K562 (cell line): ENCODE measurements around the gene GFOD1. TPM values are rescaled to one million over a fixed set of nuclear protein-coding genes. Genes with fewer than 3 reads are reported as not detected.

Experiments used
- ARHGAP35 ChIP-seq: fragments of 450-650 bp; IDR thresholded peaks from 2 replicates; pipeline ENCODE4 v1.6.1; 2018; ENCODE audit not compliant: partially characterized antibody
- FUS ChIP-seq: fragments of 200-400 bp; formaldehyde crosslinking; optimal IDR thresholded peaks from 2 replicates; pipeline ENCODE3; 2017; ENCODE audit warnings: low read depth, low read length
- HDAC2 ChIP-seq: fragments of 450-650 bp; IDR thresholded peaks from 2 replicates; pipeline ENCODE4 v1.6.1; 2016; ENCODE audit warnings: mild to moderate bottlenecking
- HEY1 ChIP-seq: fragments of 250-450 bp; sonication (Bioruptor Pico); IDR thresholded peaks from 2 replicates; pipeline ENCODE4 v1.5.0; 2020; ENCODE audit warnings: mild to moderate bottlenecking, moderate library complexity, borderline replicate concordance
- HNRNPLL ChIP-seq: fragments of 200-400 bp; formaldehyde crosslinking; IDR thresholded peaks from 2 replicates; pipeline ENCODE4 v1.6.1; 2017; ENCODE audit warnings: low read length, low read depth, mild to moderate bottlenecking; ENCODE audit not compliant: poor library complexity, severe bottlenecking
- MXI1 ChIP-seq: IDR thresholded peaks from 2 replicates; pipeline ENCODE4 v1.6.1; 2011; ENCODE audit warnings: low read depth, mild to moderate bottlenecking, improper control_type of control experiment, low read length
- NCOA6 ChIP-seq: fragments of 450-650 bp; IDR thresholded peaks from 2 replicates; pipeline ENCODE4 v1.6.1; 2017; ENCODE audit warnings: mild to moderate bottlenecking
- SETDB1 ChIP-seq: IDR thresholded peaks from one replicate; pipeline ENCODE4 v1.6.1; 2012; ENCODE audit warnings: low read length, control low read depth, inconsistent platforms
- SPI1 ChIP-seq: IDR thresholded peaks from 2 replicates; pipeline ENCODE4 v1.6.1; 2011; ENCODE audit warnings: low read depth, low read length, control low read depth, borderline replicate concordance
- ZBED1 ChIP-seq: IDR thresholded peaks from 2 replicates; pipeline ENCODE4 v1.6.1; 2014
- ZBTB7A ChIP-seq: IDR thresholded peaks from 2 replicates; pipeline ENCODE4 v1.6.1; 2011; ENCODE audit warnings: low read depth, mild to moderate bottlenecking, low read length, moderate library complexity, borderline replicate concordance; ENCODE audit not compliant: control insufficient read depth
- ZNF668 ChIP-seq: fragments of 250-450 bp; sonication (Bioruptor Pico); IDR thresholded peaks from 2 replicates; pipeline ENCODE4 v1.8.0; 2022; ENCODE audit warnings: mild to moderate bottlenecking, inconsistent platforms
- polyA plus RNA-seq, 8 experiments: library from polyadenylated mRNA; depleted of rRNA in 4 of 8; stranded (reverse) in 5 of 8; unstranded in 3 of 8; fragments of >200 nt; fragmentation: Nextera tagmentation in 2 of 8; fragmentation: Illumina TruSeq in 1 of 8; extraction: Ambion mirVana in 2 of 8; extraction: Trizol in 1 of 8; gene quantifications; 2 replicates each; pipeline versions ENCODE4 v1.2.1 to v1.2.3, GENCODE V29; 2011 to 2014; ENCODE audit warnings: inconsistent platforms in 1 of 8, missing spikeins in 1 of 8
- total RNA-seq, 7 experiments: library from RNA; depleted of rRNA in 6 of 7; stranded (reverse); fragments of >200 nt in 6 of 7; fragmentation: Illumina TruSeq in 2 of 7; extraction: Trizol in 2 of 7; gene quantifications; 2 replicates each; pipeline versions ENCODE4 v1.2.1 to v1.2.3, GENCODE V29; 2011 to 2021; ENCODE audit warnings: low replicate concordance in 1 of 7
- TF ChIP-seq, protein P1 (sequence below): fragments of 250-450 bp; sonication (Bioruptor Pico); IDR thresholded peaks from 2 replicates; pipeline ENCODE4 v1.5.0; 2022; ENCODE audit warnings: mild to moderate bottlenecking
- TF ChIP-seq, protein P2 (sequence below): fragments of 450-650 bp; conservative IDR thresholded peaks from 2 replicates; pipeline ENCODE4 v1.6.1; 2016; ENCODE audit warnings: missing genetic modification characterization, low read depth, mild to moderate bottlenecking, missing compliant biosample characterization, moderate library complexity
- TF ChIP-seq, protein P3 (sequence below): sonication (generic); formaldehyde crosslinking; IDR thresholded peaks from 2 replicates; pipeline ENCODE4 v1.8.0; 2023; ENCODE audit warnings: mild to moderate bottlenecking, missing genetic modification reagents

GFOD1 gene
- total and polyA plus RNA-seq, 9 of the 15 experiments (the other 6 are each of a cell fraction or from before 2014, with no cell fraction given): 3.8 to 12.0 (median 8.2) TPM

DNA sequence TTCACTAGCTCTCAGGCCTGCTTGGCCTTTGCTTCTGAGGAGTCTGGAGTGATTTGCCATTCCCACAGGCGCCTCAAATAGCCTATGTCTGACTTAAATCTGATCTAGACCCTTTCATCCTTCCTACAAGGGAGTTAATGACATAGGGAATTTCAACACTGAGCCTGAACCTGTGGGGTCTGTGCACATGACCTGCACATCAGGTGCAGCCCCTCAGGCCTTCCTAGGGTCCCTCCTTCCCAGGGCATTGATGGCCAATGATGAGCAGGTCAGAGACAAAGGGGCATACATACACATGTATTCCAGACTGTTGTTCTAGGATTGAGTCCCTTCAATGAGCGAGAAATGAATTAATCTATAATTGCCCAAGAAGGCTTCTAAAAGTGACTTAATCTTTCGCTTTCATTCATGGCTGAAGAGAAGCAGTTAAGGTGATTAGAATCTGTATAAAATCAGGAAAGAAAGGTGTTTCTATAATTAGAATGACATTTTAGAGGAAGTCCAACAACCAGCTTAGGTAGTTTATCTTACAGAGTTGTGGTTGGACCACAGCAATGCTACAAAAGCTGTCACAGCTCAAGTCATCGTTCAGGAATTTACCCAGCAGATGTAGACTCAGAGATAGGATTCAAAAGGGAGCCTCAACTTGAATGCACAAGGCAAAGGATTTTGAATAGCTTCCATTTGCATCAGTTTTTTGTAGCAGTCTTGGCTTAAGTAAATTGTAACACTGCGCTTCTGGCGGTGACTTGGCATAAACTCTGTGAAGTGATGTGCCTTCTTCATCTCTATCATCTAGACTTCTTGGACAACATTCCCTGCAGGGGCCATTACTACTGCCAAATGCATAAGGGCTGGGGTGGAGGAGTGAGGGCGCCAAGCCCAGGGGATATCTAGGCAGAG lies 132.1 kb downstream of the GFOD1 start (continued):
- TF ChIP-seq, protein P1, sequence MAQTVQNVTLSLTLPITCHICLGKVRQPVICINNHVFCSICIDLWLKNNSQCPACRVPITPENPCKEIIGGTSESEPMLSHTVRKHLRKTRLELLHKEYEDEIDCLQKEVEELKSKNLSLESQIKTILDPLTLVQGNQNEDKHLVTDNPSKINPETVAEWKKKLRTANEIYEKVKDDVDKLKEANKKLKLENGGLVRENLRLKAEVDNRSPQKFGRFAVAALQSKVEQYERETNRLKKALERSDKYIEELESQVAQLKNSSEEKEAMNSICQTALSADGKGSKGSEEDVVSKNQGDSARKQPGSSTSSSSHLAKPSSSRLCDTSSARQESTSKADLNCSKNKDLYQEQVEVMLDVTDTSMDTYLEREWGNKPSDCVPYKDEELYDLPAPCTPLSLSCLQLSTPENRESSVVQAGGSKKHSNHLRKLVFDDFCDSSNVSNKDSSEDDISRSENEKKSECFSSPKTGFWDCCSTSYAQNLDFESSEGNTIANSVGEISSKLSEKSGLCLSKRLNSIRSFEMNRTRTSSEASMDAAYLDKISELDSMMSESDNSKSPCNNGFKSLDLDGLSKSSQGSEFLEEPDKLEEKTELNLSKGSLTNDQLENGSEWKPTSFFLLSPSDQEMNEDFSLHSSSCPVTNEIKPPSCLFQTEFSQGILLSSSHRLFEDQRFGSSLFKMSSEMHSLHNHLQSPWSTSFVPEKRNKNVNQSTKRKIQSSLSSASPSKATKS: no peak
- TF ChIP-seq MXI1 (no peak), ZBTB7A (no peak), HNRNPLL (peak; percentile 57), HDAC2 (peak; percentile 97), ZNF668 (CRISPR knock-in tag) (no peak), ARHGAP35 (no peak), SPI1 (peak; percentile 93), FUS (no peak), NCOA6 (no peak), HEY1 (CRISPR knock-in tag) (no peak), SETDB1 (no peak), ZBED1 (peak; percentile 83; the same call in 1 of the 2 replicates)
- TF ChIP-seq, protein P2, sequence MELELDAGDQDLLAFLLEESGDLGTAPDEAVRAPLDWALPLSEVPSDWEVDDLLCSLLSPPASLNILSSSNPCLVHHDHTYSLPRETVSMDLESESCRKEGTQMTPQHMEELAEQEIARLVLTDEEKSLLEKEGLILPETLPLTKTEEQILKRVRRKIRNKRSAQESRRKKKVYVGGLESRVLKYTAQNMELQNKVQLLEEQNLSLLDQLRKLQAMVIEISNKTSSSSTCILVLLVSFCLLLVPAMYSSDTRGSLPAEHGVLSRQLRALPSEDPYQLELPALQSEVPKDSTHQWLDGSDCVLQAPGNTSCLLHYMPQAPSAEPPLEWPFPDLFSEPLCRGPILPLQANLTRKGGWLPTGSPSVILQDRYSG (tag): no peak
- TF ChIP-seq, protein P3, sequence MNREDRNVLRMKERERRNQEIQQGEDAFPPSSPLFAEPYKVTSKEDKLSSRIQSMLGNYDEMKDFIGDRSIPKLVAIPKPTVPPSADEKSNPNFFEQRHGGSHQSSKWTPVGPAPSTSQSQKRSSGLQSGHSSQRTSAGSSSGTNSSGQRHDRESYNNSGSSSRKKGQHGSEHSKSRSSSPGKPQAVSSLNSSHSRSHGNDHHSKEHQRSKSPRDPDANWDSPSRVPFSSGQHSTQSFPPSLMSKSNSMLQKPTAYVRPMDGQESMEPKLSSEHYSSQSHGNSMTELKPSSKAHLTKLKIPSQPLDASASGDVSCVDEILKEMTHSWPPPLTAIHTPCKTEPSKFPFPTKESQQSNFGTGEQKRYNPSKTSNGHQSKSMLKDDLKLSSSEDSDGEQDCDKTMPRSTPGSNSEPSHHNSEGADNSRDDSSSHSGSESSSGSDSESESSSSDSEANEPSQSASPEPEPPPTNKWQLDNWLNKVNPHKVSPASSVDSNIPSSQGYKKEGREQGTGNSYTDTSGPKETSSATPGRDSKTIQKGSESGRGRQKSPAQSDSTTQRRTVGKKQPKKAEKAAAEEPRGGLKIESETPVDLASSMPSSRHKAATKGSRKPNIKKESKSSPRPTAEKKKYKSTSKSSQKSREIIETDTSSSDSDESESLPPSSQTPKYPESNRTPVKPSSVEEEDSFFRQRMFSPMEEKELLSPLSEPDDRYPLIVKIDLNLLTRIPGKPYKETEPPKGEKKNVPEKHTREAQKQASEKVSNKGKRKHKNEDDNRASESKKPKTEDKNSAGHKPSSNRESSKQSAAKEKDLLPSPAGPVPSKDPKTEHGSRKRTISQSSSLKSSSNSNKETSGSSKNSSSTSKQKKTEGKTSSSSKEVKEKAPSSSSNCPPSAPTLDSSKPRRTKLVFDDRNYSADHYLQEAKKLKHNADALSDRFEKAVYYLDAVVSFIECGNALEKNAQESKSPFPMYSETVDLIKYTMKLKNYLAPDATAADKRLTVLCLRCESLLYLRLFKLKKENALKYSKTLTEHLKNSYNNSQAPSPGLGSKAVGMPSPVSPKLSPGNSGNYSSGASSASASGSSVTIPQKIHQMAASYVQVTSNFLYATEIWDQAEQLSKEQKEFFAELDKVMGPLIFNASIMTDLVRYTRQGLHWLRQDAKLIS (CRISPR knock-in tag): no peak
